Rectal smooth muscle tissue (tissue), 1 donor: ENCODE data around the gene FGF19.

ENCODE experiments used
- H3K27ac ChIP-seq: one replicate; pipeline ENCODE4 v1.7.0; 2013; ENCODE audit warnings: low read depth, low read length, inconsistent platforms
- H3K27me3 ChIP-seq: one replicate; pipeline ENCODE4 v1.7.0; 2013; ENCODE audit warnings: low read length; ENCODE audit not compliant: control insufficient read depth, insufficient read depth
- H3K36me3 ChIP-seq: one replicate; pipeline ENCODE4 v1.7.0; 2013; ENCODE audit warnings: low read length; ENCODE audit not compliant: control insufficient read depth, insufficient read depth
- H3K4me1 ChIP-seq: one replicate; pipeline ENCODE4 v1.7.0; 2013; ENCODE audit warnings: low read length; ENCODE audit not compliant: control insufficient read depth, insufficient read depth
- H3K4me3 ChIP-seq: one replicate; pipeline ENCODE4 v1.7.0; 2013; ENCODE audit warnings: low read length
- H3K9ac ChIP-seq: one replicate; pipeline ENCODE4 v1.7.0; 2013; ENCODE audit warnings: low read length

FGF19 gene

GRCh38 chr11:69671734-69672465 is 31.9 kb downstream of the FGF19 start:
- Histone ChIP-seq H3K4me1 (peaks cover 13% of the 10 kb centered on the region), H3K27me3 (no peaks in the 10 kb centered on the region), H3K36me3 (peaks cover 18% of the 10 kb centered on the region), H3K27ac (no peak overlapping the region), H3K4me3 (no peak overlapping the region), H3K9ac (no peak overlapping the region)

- Histone ChIP-seq H3K4me1 (peaks cover 13% of the 10 kb centered on the region), H3K27ac (no peak overlapping the region), H3K36me3 (peaks cover 20% of the 10 kb centered on the region), H3K4me3 (no peak overlapping the region), H3K9ac (no peak overlapping the region), H3K27me3 (no peaks in the 10 kb centered on the region)
Measured at GRCh38 chr11:69670158-69670845, 33.5 kb downstream of the FGF19 start.

GRCh38 chr11:69669486-69669885 is 34.3 kb downstream of the FGF19 start:
- peaks cover 21% of the 10 kb centered on the region for H3K36me3 ChIP-seq
- H3K9ac ChIP-seq, result no peak overlapping the region
- peaks cover 12% of the 10 kb centered on the region for H3K4me1 ChIP-seq
- no peak overlapping the region for H3K27ac ChIP-seq
- no peaks in the 10 kb centered on the region for H3K27me3 ChIP-seq
- no peak overlapping the region for H3K4me3 ChIP-seq

GRCh38 chr11:69667619-69668604 is 35.9 kb downstream of the FGF19 start:
- H3K4me3 ChIP-seq, result no peak overlapping the region
- no peak overlapping the region for H3K9ac ChIP-seq
- H3K36me3 ChIP-seq, result peaks cover 24% of the 10 kb centered on the region
- H3K27ac ChIP-seq, result no peak overlapping the region
- H3K27me3 ChIP-seq, result no peaks in the 10 kb centered on the region
- peaks cover 3% of the 10 kb centered on the region for H3K4me1 ChIP-seq

- no peaks in the 10 kb centered on the region for H3K27me3 ChIP-seq
- no peak overlapping the region for H3K4me3 ChIP-seq
- no peak overlapping the region for H3K9ac ChIP-seq
- H3K36me3 ChIP-seq, result peaks cover 18% of the 10 kb centered on the region
- H3K4me1 ChIP-seq, result peaks cover 3% of the 10 kb centered on the region
- H3K27ac ChIP-seq, result no peak overlapping the region
Measured at GRCh38 chr11:69666752-69667536, 36.9 kb downstream of the FGF19 start.

GRCh38 chr11:69666261-69666660 is 37.6 kb downstream of the FGF19 start:
- no peaks in the 10 kb centered on the region for H3K27me3 ChIP-seq
- no peak overlapping the region for H3K27ac ChIP-seq
- no peak overlapping the region for H3K4me3 ChIP-seq
- no peak overlapping the region for H3K9ac ChIP-seq
- H3K36me3 ChIP-seq, result peaks cover 12% of the 10 kb centered on the region
- H3K4me1 ChIP-seq, result peaks cover 3% of the 10 kb centered on the region

GRCh38 chr11:69665669-69666068 is 38.2 kb downstream of the FGF19 start:
- H3K4me1 ChIP-seq, result peaks cover 3% of the 10 kb centered on the region
- no peak overlapping the region for H3K4me3 ChIP-seq
- H3K27ac ChIP-seq, result no peak overlapping the region
- no peaks in the 10 kb centered on the region for H3K27me3 ChIP-seq
- H3K36me3 ChIP-seq, result peaks cover 9% of the 10 kb centered on the region
- H3K9ac ChIP-seq, result no peak overlapping the region

- no peak overlapping the region for H3K4me3 ChIP-seq
- no peaks in the 10 kb centered on the region for H3K27me3 ChIP-seq
- peaks cover under 1% of the 10 kb centered on the region for H3K4me1 ChIP-seq
- H3K27ac ChIP-seq, result no peak overlapping the region
- peaks cover 9% of the 10 kb centered on the region for H3K36me3 ChIP-seq
- no peak overlapping the region for H3K9ac ChIP-seq
Measured at GRCh38 chr11:69664901-69665300, 38.9 kb downstream of the FGF19 start.

- H3K27ac ChIP-seq, result no peak overlapping the region
- no peaks in the 10 kb centered on the region for H3K27me3 ChIP-seq
- H3K9ac ChIP-seq, result no peak overlapping the region
- peaks cover 7% of the 10 kb centered on the region for H3K36me3 ChIP-seq
- no peaks in the 10 kb centered on the region for H3K4me1 ChIP-seq
- no peak overlapping the region for H3K4me3 ChIP-seq
Measured at GRCh38 chr11:69664103-69664775, 39.6 kb downstream of the FGF19 start.

GRCh38 chr11:69663326-69663725 is 40.5 kb downstream of the FGF19 start:
- Histone ChIP-seq H3K27me3 (no peaks in the 10 kb centered on the region), H3K4me3 (no peak overlapping the region), H3K27ac (no peak overlapping the region), H3K36me3 (peaks cover 7% of the 10 kb centered on the region), H3K4me1 (no peaks in the 10 kb centered on the region), H3K9ac (no peak overlapping the region)

GRCh38 chr11:69662806-69663205 is 41.0 kb downstream of the FGF19 start:
- Histone ChIP-seq H3K27ac (no peak overlapping the region), H3K36me3 (peaks cover 7% of the 10 kb centered on the region)

More at GRCh38 chr11:69662806-69663205, 41.0 kb downstream of the FGF19 start:
- H3K4me1 ChIP-seq, result no peaks in the 10 kb centered on the region
- H3K27me3 ChIP-seq, result no peaks in the 10 kb centered on the region
- no peak overlapping the region for H3K9ac ChIP-seq
- H3K4me3 ChIP-seq, result no peak overlapping the region
